H1 (cell line): ENCODE measurements around the gene PPRC1. TPM values are rescaled to one million over a fixed set of nuclear protein-coding genes. Genes with fewer than 3 reads are reported as not detected.

Source experiments
- CTCF ChIA-PET: fragments of 300-600 bp; sonication (Branson Sonifier 250); formaldehyde crosslinking; loops from one replicate; lab custom pipeline; 2021; ENCODE audit not compliant: partially characterized antibody; lab: Charles Lee
- POLR2A ChIA-PET: fragments of 300-600 bp; sonication (Branson Sonifier 250); formaldehyde crosslinking; loops from one replicate; lab custom pipeline; 2021; ENCODE audit warnings: inconsistent platforms; ENCODE audit not compliant: partially characterized antibody; lab: Charles Lee
- DNase-seq, 2 experiments: peaks; one replicate each; pipeline versions ENCODE4 v3.0.0 to v3.0.0-alpha.2; 2010 to 2022; ENCODE audit warnings: low spot score in 2 of 2, low read depth in 1 of 2, mixed read lengths in 1 of 2
- FAIRE-seq: peaks from 2 replicates; lab custom pipeline; 2011; peaks lifted over from hg19 to GRCh38; lab: Jason Lieb, UNC
- H2AFZ ChIP-seq: 2 replicates; pipeline ENCODE4 v1.8.1; 2012; ENCODE audit warnings: low read length, inconsistent platforms
- H2AK5ac ChIP-seq: 2 replicates; pipeline ENCODE4 v1.6.1; 2013; ENCODE audit warnings: low read depth, low read length
- H2BK120ac ChIP-seq: replicated peaks from 2 replicates; pipeline ENCODE3; 2013; ENCODE audit warnings: low read depth, low read length, inconsistent platforms
- H2BK12ac ChIP-seq: 2 replicates; pipeline ENCODE4 v1.6.1; 2013; ENCODE audit warnings: low read depth, low read length
- H2BK15ac ChIP-seq: 2 replicates; pipeline ENCODE4 v1.6.1; 2013; ENCODE audit warnings: low read length
- H2BK20ac ChIP-seq: 2 replicates; pipeline ENCODE4 v1.6.1; 2013; ENCODE audit warnings: low read length
- H2BK5ac ChIP-seq: 2 replicates; pipeline ENCODE4 v1.6.1; 2013; ENCODE audit warnings: low read depth, low read length
- H3K14ac ChIP-seq: 2 replicates; pipeline ENCODE4 v1.6.1; 2013; ENCODE audit warnings: inconsistent platforms; ENCODE audit not compliant: insufficient read length
- H3K18ac ChIP-seq: 2 replicates; pipeline ENCODE4 v1.6.1; 2013; ENCODE audit warnings: low read length; ENCODE audit errors: extremely low read depth
- H3K23ac ChIP-seq: 2 replicates; pipeline ENCODE4 v1.6.1; 2013; ENCODE audit warnings: inconsistent platforms; ENCODE audit not compliant: insufficient read length
- H3K23me2 ChIP-seq: 2 replicates; pipeline ENCODE4 v1.6.1; 2013; ENCODE audit warnings: low read depth, low read length
- H3K27ac ChIP-seq: 2 replicates; pipeline ENCODE4 v1.6.1; 2011; ENCODE audit warnings: low read depth, low read length, inconsistent platforms
- H3K27me3 ChIP-seq, 4 experiments: replicated peaks in 1 of 4; 1 replicate in 1 of 4; 2 replicates in 3 of 4; pipeline versions ENCODE4 v1.6.1 to v1.8.1; 2011 to 2013; ENCODE audit warnings: low read length in 3 of 4, mild to moderate bottlenecking in 3 of 4, inconsistent platforms in 2 of 4, mixed read lengths in 2 of 4, moderate library complexity in 1 of 4; ENCODE audit not compliant: control insufficient read depth in 3 of 4, insufficient read depth in 3 of 4; ENCODE audit errors: extremely low read depth in 1 of 4
- H3K36me3 ChIP-seq, 4 experiments: 2 replicates each; pipeline versions ENCODE4 v1.6.1 to v1.8.1; 2011 to 2013; ENCODE audit warnings: mild to moderate bottlenecking in 4 of 4, low read length in 3 of 4, moderate library complexity in 2 of 4, control low read depth in 1 of 4, inconsistent platforms in 1 of 4; ENCODE audit not compliant: insufficient read depth in 4 of 4, control insufficient read depth in 2 of 4
- H3K4ac ChIP-seq: replicated peaks from 2 replicates; pipeline ENCODE3; 2013; ENCODE audit warnings: low read length, low read depth, mixed read lengths, inconsistent platforms; ENCODE audit not compliant: insufficient read length
- H3K4me1 ChIP-seq, 4 experiments: replicated peaks in 1 of 4; 1 replicate in 1 of 4; 2 replicates in 3 of 4; pipeline versions ENCODE4 v1.6.1 to v1.8.1; 2011 to 2013; ENCODE audit warnings: low read length in 3 of 4, inconsistent platforms in 2 of 4, mixed read lengths in 1 of 4; ENCODE audit not compliant: insufficient read depth in 4 of 4, control insufficient read depth in 3 of 4
- H3K4me2 ChIP-seq, 2 experiments: 2 replicates each; pipeline versions ENCODE4 v1.6.1 to v1.8.1; 2011 to 2013; ENCODE audit warnings: low read depth in 2 of 2, low read length in 2 of 2, control low read depth in 1 of 2, inconsistent platforms in 1 of 2, mild to moderate bottlenecking in 1 of 2; ENCODE audit not compliant: insufficient read depth in 1 of 2
- H3K4me3 ChIP-seq, 4 experiments: fragments of 200-600, 300-600 bp in 1 of 4; sonication (generic), shearing (Covaris generic), sonication (Bioruptor Twin) in 1 of 4; 2 replicates each; pipeline versions ENCODE4 v1.5.1 to v1.8.1; 2011 to 2016; ENCODE audit warnings: low read length in 4 of 4, low read depth in 3 of 4, control low read depth in 2 of 4, inconsistent platforms in 2 of 4, mild to moderate bottlenecking in 2 of 4, mixed read lengths in 1 of 4, moderate library complexity in 1 of 4; ENCODE audit not compliant: insufficient read depth in 2 of 4; ENCODE audit errors: extremely low read depth in 1 of 4
- H3K56ac ChIP-seq: replicated peaks from 2 replicates; pipeline ENCODE3; 2013; ENCODE audit warnings: low read depth, mild to moderate bottlenecking, mixed read lengths, low read length, inconsistent platforms; ENCODE audit not compliant: insufficient read length
- H3K79me1 ChIP-seq: 2 replicates; pipeline ENCODE4 v1.6.1; 2013; ENCODE audit warnings: low read depth, low read length, control low read depth
- H3K79me2 ChIP-seq, 2 experiments: 2 replicates each; pipeline versions ENCODE4 v1.6.1 to v1.8.1; 2012 to 2013; ENCODE audit warnings: low read length in 2 of 2, mild to moderate bottlenecking in 2 of 2, inconsistent platforms in 1 of 2; ENCODE audit not compliant: insufficient read depth in 2 of 2, control insufficient read depth in 1 of 2
- H3K9ac ChIP-seq, 4 experiments: replicated peaks in 1 of 4; 1 replicate in 1 of 4; 2 replicates in 3 of 4; pipeline versions ENCODE4 v1.6.1 to v1.8.1; 2011 to 2013; ENCODE audit warnings: low read depth in 3 of 4, low read length in 3 of 4, control low read depth in 2 of 4, mild to moderate bottlenecking in 2 of 4, moderate library complexity in 2 of 4, inconsistent platforms in 1 of 4; ENCODE audit errors: extremely low read depth in 1 of 4
- H3K9me3 ChIP-seq, 2 experiments: 2 replicates each; pipeline versions ENCODE4 v1.6.1 to v1.8.1; 2012 to 2013; ENCODE audit warnings: mild to moderate bottlenecking in 2 of 2, moderate library complexity in 2 of 2, control low read depth in 1 of 2, inconsistent platforms in 1 of 2, low read depth in 1 of 2, low read length in 1 of 2, mixed read lengths in 1 of 2; ENCODE audit not compliant: insufficient read depth in 2 of 2
- H4K20me1 ChIP-seq, 2 experiments: replicated peaks in 1 of 2; 2 replicates each; pipeline versions ENCODE3 to v1.8.1; 2011 to 2013; ENCODE audit warnings: inconsistent platforms in 2 of 2, low read length in 2 of 2, mild to moderate bottlenecking in 1 of 2; ENCODE audit not compliant: insufficient read depth in 2 of 2, control insufficient read depth in 1 of 2
- H4K5ac ChIP-seq: 2 replicates; pipeline ENCODE4 v1.6.1; 2013; ENCODE audit warnings: low read length, low read depth, mixed read lengths, inconsistent platforms; ENCODE audit not compliant: insufficient read length
- H4K8ac ChIP-seq: 2 replicates; pipeline ENCODE4 v1.8.0; 2013; ENCODE audit warnings: mild to moderate bottlenecking, moderate library complexity, low read length, inconsistent platforms; ENCODE audit not compliant: insufficient read depth; ENCODE audit errors: extremely low read depth
- H4K91ac ChIP-seq: replicated peaks from 2 replicates; pipeline ENCODE3; 2013; ENCODE audit warnings: low read length, mixed read lengths, inconsistent platforms; ENCODE audit not compliant: insufficient read length
- ATF3 ChIP-seq: IDR thresholded peaks from 2 replicates; pipeline ENCODE4 v1.6.1; 2011; ENCODE audit warnings: low read depth, mild to moderate bottlenecking, low read length; ENCODE audit not compliant: insufficient read depth
- BACH1 ChIP-seq: IDR thresholded peaks from 2 replicates; pipeline ENCODE4 v1.6.1; 2012; ENCODE audit warnings: low read length, improper control_type of control experiment
- GABPA ChIP-seq: IDR thresholded peaks from 2 replicates; pipeline ENCODE4 v1.6.1; 2011; ENCODE audit warnings: mild to moderate bottlenecking, low read length, moderate library complexity, borderline replicate concordance; ENCODE audit not compliant: insufficient read depth
- HDAC6 ChIP-seq: IDR thresholded peaks from one replicate; pipeline ENCODE4 v1.7.1; 2012; ENCODE audit warnings: low read depth, mild to moderate bottlenecking, inconsistent platforms, low read length, moderate library complexity
- JUN ChIP-seq: IDR thresholded peaks from 2 replicates; pipeline ENCODE4 v1.6.1; 2011; ENCODE audit warnings: low read depth, mild to moderate bottlenecking, improper control_type of control experiment, low read length
- KDM4A ChIP-seq: IDR thresholded peaks from one replicate; pipeline ENCODE4 v1.7.1; 2012; ENCODE audit warnings: low read depth, mild to moderate bottlenecking, moderate library complexity, low read length, inconsistent platforms; ENCODE audit not compliant: severe bottlenecking
- MAFK ChIP-seq: IDR thresholded peaks from 2 replicates; pipeline ENCODE4 v1.6.1; 2012; ENCODE audit warnings: low read depth, mild to moderate bottlenecking, improper control_type of control experiment, low read length
- PHF8 ChIP-seq: fragments of 200-600 bp; sonication (generic); conservative IDR thresholded peaks from 2 replicates; pipeline ENCODE4 v1.7.1; 2012; ENCODE audit warnings: low read depth, mild to moderate bottlenecking, inconsistent platforms, low read length, moderate library complexity
- RFX5 ChIP-seq: IDR thresholded peaks from 2 replicates; pipeline ENCODE4 v1.6.1; 2011; ENCODE audit warnings: low read depth, low read length, improper control_type of control experiment, borderline replicate concordance
- SAP30 ChIP-seq: fragments of 300-600 bp; sonication (generic); IDR thresholded peaks from 2 replicates; pipeline ENCODE4 v1.7.1; 2012; ENCODE audit warnings: low read length, moderate library complexity, mild to moderate bottlenecking, inconsistent platforms; ENCODE audit not compliant: insufficient read depth, insufficient replicate concordance
- SP2 ChIP-seq: IDR thresholded peaks from 2 replicates; pipeline ENCODE4 v1.6.1; 2012; ENCODE audit warnings: mild to moderate bottlenecking, low read length, inconsistent platforms
- SUZ12 ChIP-seq: fragments of 200-600 bp; sonication (generic); IDR thresholded peaks from 2 replicates; pipeline ENCODE4 v1.6.1; 2012; ENCODE audit warnings: mild to moderate bottlenecking, inconsistent platforms, low read length, moderate library complexity, mixed read lengths
- TBP ChIP-seq: IDR thresholded peaks from 2 replicates; pipeline ENCODE4 v1.6.1; 2011; ENCODE audit warnings: low read depth, low read length, improper control_type of control experiment
- YY1 ChIP-seq: IDR thresholded peaks from 2 replicates; pipeline ENCODE4 v1.6.1; 2011; ENCODE audit warnings: low read depth, mild to moderate bottlenecking, low read length
- WGBS, 2 experiments: shearing (Covaris generic) in 1 of 2; methylation state at CpG; one replicate each; pipeline versions ENCODE4 v1.1.6 to v1.1.7; 2013 to 2015; ENCODE audit warnings: low lambda C conversion rate in 2 of 2, mixed read lengths in 2 of 2, inconsistent platforms in 1 of 2, low coverage in 1 of 2, missing lambda C conversion rate in 1 of 2; ENCODE audit not compliant: insufficient replicate concordance in 2 of 2, insufficient coverage in 1 of 2, insufficient read length in 1 of 2; ENCODE audit errors: extremely low coverage in 1 of 2, missing lambda C conversion rate in 1 of 2; 5-methylcytosine and 5-hydroxymethylcytosine counted together
- polyA plus RNA-seq, 7 experiments: library from polyadenylated mRNA; depleted of rRNA in 3 of 7; stranded (reverse) in 5 of 7; unstranded in 2 of 7; fragments of >200 nt in 5 of 7; fragments of 200-250 nt in 2 of 7; gene quantifications; 1 replicate in 5 of 7; 2 replicates in 1 of 7; 4 replicates in 1 of 7; pipeline versions ENCODE4 v1.2.1 to v1.2.3, GENCODE V29; 2011 to 2013; ENCODE audit warnings: missing spikeins in 2 of 7, mixed read lengths in 2 of 7
- total RNA-seq: library from RNA; stranded (reverse); fragmentation: NEBNext Ultra II Directional; extraction: Animal tissue kit (Norgen Biotek cat#: 25700); gene quantifications from 2 replicates; pipeline ENCODE4 v1.2.1, GENCODE V29; 2021

Gene PPRC1
- total and polyA plus RNA-seq, 2 of the 8 experiments (the other 6 are each of a cell fraction or from before 2014, with no cell fraction given): 46.5 to 88.4 TPM

GRCh38 chr10:102090772-102091171, 42.1 kb upstream of the PPRC1 start:
- CTCF ChIA-PET: no interaction called here
- POLR2A ChIA-PET: no interaction called here
- no peak for TF ChIP-seq RFX5
- TF ChIP-seq PHF8: no peak
- TF ChIP-seq YY1: no peak
- no peak for TF ChIP-seq ATF3
- no peak for TF ChIP-seq KDM4A
- TF ChIP-seq BACH1: no peak
- TF ChIP-seq SP2: no peak
- no peak for TF ChIP-seq JUN
- no peak for TF ChIP-seq HDAC6
- TF ChIP-seq SAP30: no peak
- no peak for TF ChIP-seq GABPA
- no peak for TF ChIP-seq MAFK
- no peak for TF ChIP-seq TBP
- no peak for TF ChIP-seq SUZ12
- TF ChIP-seq, all 59 proteins: peak for 0
- Histone ChIP-seq H3K79me1 (no peaks in the 10 kb centered on the region), H2BK12ac (no peak overlapping the region), H3K36me3 (no peaks in the 10 kb centered on the region; a peak in 1 of 8 replicates), H3K79me2 (no peaks in the 10 kb centered on the region), H3K4me1 (no peaks in the 10 kb centered on the region), H2BK20ac (no peak overlapping the region), H3K14ac (no peak overlapping the region), H3K18ac (no peak overlapping the region), H2BK5ac (no peak overlapping the region), H2BK15ac (no peak overlapping the region), H3K4me2 (no peak overlapping the region), H3K23me2 (no peaks in the 10 kb centered on the region; the same call in 1 of the 2 replicates), H4K5ac (no peak overlapping the region), H3K27me3 (no peaks in the 10 kb centered on the region), H3K56ac (no peak overlapping the region), H2AK5ac (no peak overlapping the region), H4K91ac (no peak overlapping the region), H4K8ac (no peak overlapping the region), H3K9ac (no peak overlapping the region), H3K4ac (no peak overlapping the region), H3K9me3 (no peaks in the 10 kb centered on the region), H2AFZ (no peak overlapping the region), H2BK120ac (no peak overlapping the region), H3K23ac (no peak overlapping the region), H3K4me3 (no peak overlapping the region), H3K27ac (no peak overlapping the region), H4K20me1 (no peaks in the 10 kb centered on the region)
- DNase-seq: no peak
- no peak for FAIRE-seq
- 94% methylated on average over 2 of the region's 2 CpGs; no CpG with 5 or more reads in 1 of the 2 experiments for WGBS, 2 experiments
